Mesendoderm (in vitro differentiated cells): ENCODE data around the gene SLIT3.

ENCODE experiments used
- DNase-seq: peaks from one replicate; pipeline ENCODE4 v3.0.0; 2013
- H2AK5ac ChIP-seq: 2 replicates; pipeline ENCODE4 v1.6.1; 2013; ENCODE audit warnings: low read length, inconsistent platforms
- H2BK120ac ChIP-seq: 2 replicates; pipeline ENCODE4 v1.6.1; 2013; ENCODE audit warnings: low read depth, mild to moderate bottlenecking, low read length, moderate library complexity, mixed read lengths
- H2BK15ac ChIP-seq: replicated peaks from 2 replicates; pipeline ENCODE4 v1.6.1; 2013; ENCODE audit warnings: low read depth, mild to moderate bottlenecking, moderate library complexity
- H2BK5ac ChIP-seq: 2 replicates; pipeline ENCODE4 v1.6.1; 2013; ENCODE audit warnings: low read length, inconsistent platforms
- H3K18ac ChIP-seq: 2 replicates; pipeline ENCODE4 v1.6.1; 2013; ENCODE audit warnings: mild to moderate bottlenecking, low read length, mixed read lengths
- H3K23ac ChIP-seq: one replicate; pipeline ENCODE4 v1.6.1; 2013; ENCODE audit warnings: low read length
- H3K27ac ChIP-seq: 2 replicates; pipeline ENCODE4 v1.5.1; 2013; ENCODE audit warnings: low read depth, mild to moderate bottlenecking, inconsistent platforms, low read length, moderate library complexity
- H3K27me3 ChIP-seq: 2 replicates; pipeline ENCODE4 v1.6.1; 2013; ENCODE audit warnings: low read length, control low read depth, mild to moderate bottlenecking, inconsistent platforms; ENCODE audit not compliant: insufficient read depth, poor library complexity
- H3K36me3 ChIP-seq: 2 replicates; pipeline ENCODE4 v1.6.1; 2013; ENCODE audit warnings: low read length, inconsistent platforms; ENCODE audit not compliant: control insufficient read depth, insufficient read depth
- H3K4ac ChIP-seq: one replicate; pipeline ENCODE4 v1.6.1; 2013; ENCODE audit warnings: low read depth, mild to moderate bottlenecking, low read length, moderate library complexity
- H3K4me1 ChIP-seq: 2 replicates; pipeline ENCODE4 v1.6.1; 2013; ENCODE audit warnings: low read depth, low read length, inconsistent platforms; ENCODE audit not compliant: control insufficient read depth
- H3K4me2 ChIP-seq: 2 replicates; pipeline ENCODE4 v1.6.1; 2013; ENCODE audit warnings: low read length
- H3K4me3 ChIP-seq: 2 replicates; pipeline ENCODE4 v1.5.1; 2013; ENCODE audit warnings: mild to moderate bottlenecking, low read length
- H3K56ac ChIP-seq: one replicate; pipeline ENCODE4 v1.6.1; 2013; ENCODE audit warnings: low read length
- H3K79me1 ChIP-seq: 2 replicates; pipeline ENCODE4 v1.6.1; 2013; ENCODE audit warnings: low read length, inconsistent platforms
- H3K79me2 ChIP-seq: 2 replicates; pipeline ENCODE4 v1.6.1; 2013; ENCODE audit warnings: mild to moderate bottlenecking, low read length; ENCODE audit not compliant: control insufficient read depth, insufficient read depth
- H3K9ac ChIP-seq: 2 replicates; pipeline ENCODE4 v1.6.1; 2013; ENCODE audit warnings: low read length, inconsistent platforms
- H4K5ac ChIP-seq: one replicate; pipeline ENCODE4 v1.6.1; 2013; ENCODE audit warnings: low read length
- H4K8ac ChIP-seq: one replicate; pipeline ENCODE4 v1.6.1; 2013; ENCODE audit warnings: low read depth, mild to moderate bottlenecking, control low read depth, low read length, moderate library complexity
- WGBS: extraction: QIAGEN DNeasy Blood & Tissue Kit; methylation state at CpG from one replicate; pipeline ENCODE4 v1.1.7; 2013; ENCODE audit warnings: low lambda C conversion rate, missing lambda C conversion rate; ENCODE audit not compliant: insufficient coverage; ENCODE audit errors: extremely low coverage; 5-methylcytosine and 5-hydroxymethylcytosine counted together

SLIT3 gene

DNA sequence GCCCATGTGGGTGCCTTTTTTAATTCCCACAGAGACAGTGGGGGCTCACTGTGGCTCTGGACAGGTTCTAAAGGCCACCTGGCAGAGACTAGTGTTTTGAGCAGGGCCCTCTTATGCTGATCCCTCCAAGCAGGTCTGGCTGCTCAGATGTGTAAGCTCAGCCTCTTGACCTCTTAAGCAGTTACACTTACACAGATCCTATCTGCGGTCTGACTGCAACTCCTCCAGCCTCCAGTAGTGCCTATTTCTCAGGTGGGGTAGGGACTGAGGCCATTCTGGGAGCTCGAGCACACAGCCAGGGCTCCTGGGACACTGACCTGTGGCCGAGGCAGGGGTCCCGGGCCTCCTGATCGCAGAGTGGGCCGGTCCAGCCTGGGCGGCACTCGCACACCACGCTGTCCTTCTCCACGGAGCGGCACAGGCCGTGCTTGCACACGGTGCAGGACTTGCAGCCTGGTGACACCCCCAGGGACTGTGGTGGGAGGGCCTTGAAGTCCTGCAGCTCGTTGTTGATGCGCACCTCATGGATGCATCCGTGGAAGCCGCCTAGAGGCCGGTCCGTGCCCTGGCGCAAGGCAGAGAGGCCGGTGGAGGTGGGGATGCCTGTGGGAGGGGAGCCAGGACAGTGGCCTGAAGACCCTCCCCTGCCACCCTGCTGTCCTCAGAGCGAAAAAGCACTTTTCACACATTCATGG lies 629.9 kb downstream of the SLIT3 start:
- no CpG with 5 or more reads among the region's 22 CpGs for WGBS

DNA sequence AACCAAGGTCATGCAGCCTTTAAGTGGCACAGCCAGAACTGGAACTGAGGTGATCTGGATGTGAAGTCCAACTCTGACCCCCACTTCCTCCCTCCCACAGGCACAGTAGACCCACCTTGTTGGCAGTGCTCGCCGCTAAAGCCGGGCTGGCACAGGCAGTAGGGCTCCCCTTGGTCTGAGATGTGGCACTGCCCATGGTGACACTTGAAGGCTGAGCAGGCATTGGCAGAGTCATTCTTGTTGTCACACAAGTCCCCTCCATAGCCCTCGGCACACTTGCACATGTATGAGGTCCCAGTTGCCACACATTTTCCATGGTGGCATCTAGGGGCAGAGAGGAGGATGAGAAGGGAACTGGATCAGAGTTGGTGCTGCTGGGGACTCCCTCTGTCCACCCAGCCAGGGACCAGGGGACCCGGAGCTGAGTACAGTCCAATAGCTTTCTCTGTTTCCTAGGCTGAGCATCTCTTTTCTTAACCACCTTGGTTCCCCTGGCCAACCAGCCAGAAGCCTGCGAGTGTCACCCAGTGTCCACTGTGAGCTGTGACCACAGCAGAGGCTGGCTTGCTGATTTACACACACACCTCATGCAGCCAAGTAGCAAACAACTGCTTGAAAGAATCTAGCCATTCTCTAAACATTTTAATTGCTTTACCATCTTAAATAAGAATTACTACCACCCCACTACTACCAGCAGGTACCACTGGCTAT lies 631.1 kb downstream of the SLIT3 start:
- Histone ChIP-seq H3K79me2 (no peaks in the 10 kb centered on the region), H3K27ac (no peak overlapping the region), H2BK120ac (no peak overlapping the region), H3K36me3 (no peaks in the 10 kb centered on the region), H3K9ac (no peak overlapping the region), H3K23ac (no peak overlapping the region), H3K4me2 (no peak overlapping the region), H3K56ac (no peak overlapping the region), H3K4me3 (no peak overlapping the region), H3K4me1 (peaks cover 2% of the 10 kb centered on the region), H2BK5ac (no peak overlapping the region), H3K18ac (no peak overlapping the region), H2BK15ac (no peak overlapping the region), H3K79me1 (no peaks in the 10 kb centered on the region), H4K5ac (no peak overlapping the region), H4K8ac (no peak overlapping the region), H2AK5ac (no peak overlapping the region), H3K27me3 (no peaks in the 10 kb centered on the region), H3K4ac (no peak overlapping the region)
- no peak for DNase-seq
- WGBS: no CpG with 5 or more reads among the region's 6 CpGs

More for the DNA sequence above, 629.9 kb downstream of the SLIT3 start:
- Histone ChIP-seq H2BK5ac (no peak overlapping the region), H3K79me1 (no peaks in the 10 kb centered on the region), H2BK120ac (no peak overlapping the region), H3K79me2 (no peaks in the 10 kb centered on the region), H3K18ac (no peak overlapping the region), H3K9ac (no peak overlapping the region), H3K23ac (no peak overlapping the region), H2BK15ac (no peak overlapping the region), H3K27me3 (no peaks in the 10 kb centered on the region), H3K4me2 (no peak overlapping the region), H2AK5ac (no peak overlapping the region), H3K27ac (no peak overlapping the region), H3K56ac (peak overlapping the region; percentile 40), H3K4me1 (peaks cover 2% of the 10 kb centered on the region), H3K36me3 (no peaks in the 10 kb centered on the region), H4K8ac (no peak overlapping the region), H3K4ac (no peak overlapping the region), H3K4me3 (no peak overlapping the region), H4K5ac (no peak overlapping the region)
- DNase-seq: peak; percentile 81

DNA sequence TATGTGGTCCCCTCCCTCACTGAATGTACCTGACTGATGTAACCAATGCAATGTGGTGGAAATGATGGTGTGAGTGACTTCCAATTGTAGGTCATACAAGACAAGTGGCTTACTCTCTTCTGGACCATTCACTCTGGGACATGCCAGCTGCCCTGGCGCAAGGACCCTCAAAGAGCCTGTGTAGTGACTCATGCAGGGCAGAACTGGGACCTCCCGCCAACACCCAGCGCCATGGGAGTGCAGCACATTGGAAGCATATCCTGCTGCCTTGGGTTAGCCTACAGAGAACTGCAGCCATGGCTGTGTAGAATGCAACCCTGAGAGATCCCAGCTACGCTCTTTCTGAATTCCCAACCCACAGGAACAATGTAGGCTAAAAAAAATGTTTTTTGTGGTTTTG lies 631.8 kb downstream of the SLIT3 start:
- WGBS: no CpG with 5 or more reads among the region's 4 CpGs
- H3K4me3 ChIP-seq: no peak overlapping the region
- no peak overlapping the region for H2BK5ac ChIP-seq
- H3K27ac ChIP-seq: no peak overlapping the region
- no peaks in the 10 kb centered on the region for H3K27me3 ChIP-seq
- H3K23ac ChIP-seq: no peak overlapping the region
- no peak overlapping the region for H3K4me2 ChIP-seq
- H3K79me2 ChIP-seq: no peaks in the 10 kb centered on the region
- H3K4ac ChIP-seq: no peak overlapping the region
- no peak overlapping the region for H4K5ac ChIP-seq
- H2BK15ac ChIP-seq: no peak overlapping the region
- no peaks in the 10 kb centered on the region for H3K4me1 ChIP-seq
- no peak overlapping the region for H3K56ac ChIP-seq
- no peak overlapping the region for H2BK120ac ChIP-seq
- no peaks in the 10 kb centered on the region for H3K79me1 ChIP-seq
- no peak overlapping the region for H3K18ac ChIP-seq
- no peak overlapping the region for H4K8ac ChIP-seq
- H3K36me3 ChIP-seq: no peaks in the 10 kb centered on the region
- H2AK5ac ChIP-seq: no peak overlapping the region
- no peak overlapping the region for H3K9ac ChIP-seq
- DNase-seq: no peak

DNA sequence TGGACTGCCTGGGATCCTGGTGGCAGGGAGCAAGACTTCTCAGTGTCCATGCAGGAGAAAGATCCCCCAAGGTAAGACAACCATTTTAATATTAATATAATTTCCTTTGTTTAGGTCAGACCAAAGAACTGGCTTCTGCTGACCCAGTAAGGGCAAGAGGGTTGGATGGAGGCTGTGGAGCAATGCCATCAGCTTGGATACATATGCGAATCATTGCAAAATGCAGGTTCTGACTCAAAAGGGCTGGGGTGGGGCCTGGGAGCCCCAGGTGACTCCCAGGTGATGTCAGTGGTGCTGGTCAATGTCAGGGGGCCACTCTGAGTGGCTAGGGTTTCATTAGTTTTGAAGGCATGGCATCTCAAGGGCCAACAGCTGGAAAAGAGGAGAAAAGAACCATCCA lies 632.9 kb downstream of the SLIT3 start:
- Histone ChIP-seq H2BK15ac (no peak overlapping the region), H2AK5ac (no peak overlapping the region), H3K4me2 (no peak overlapping the region), H3K27me3 (no peaks in the 10 kb centered on the region), H3K4me3 (no peak overlapping the region), H2BK120ac (no peak overlapping the region), H3K79me2 (no peaks in the 10 kb centered on the region), H3K23ac (no peak overlapping the region), H3K4me1 (no peaks in the 10 kb centered on the region), H3K79me1 (no peaks in the 10 kb centered on the region), H3K4ac (no peak overlapping the region), H3K56ac (no peak overlapping the region), H3K9ac (no peak overlapping the region), H2BK5ac (no peak overlapping the region), H4K5ac (no peak overlapping the region), H4K8ac (no peak overlapping the region), H3K36me3 (no peaks in the 10 kb centered on the region), H3K18ac (no peak overlapping the region), H3K27ac (no peak overlapping the region)
- DNase-seq: no peak
- no CpG with 5 or more reads among the region's 1 CpG for WGBS

DNA sequence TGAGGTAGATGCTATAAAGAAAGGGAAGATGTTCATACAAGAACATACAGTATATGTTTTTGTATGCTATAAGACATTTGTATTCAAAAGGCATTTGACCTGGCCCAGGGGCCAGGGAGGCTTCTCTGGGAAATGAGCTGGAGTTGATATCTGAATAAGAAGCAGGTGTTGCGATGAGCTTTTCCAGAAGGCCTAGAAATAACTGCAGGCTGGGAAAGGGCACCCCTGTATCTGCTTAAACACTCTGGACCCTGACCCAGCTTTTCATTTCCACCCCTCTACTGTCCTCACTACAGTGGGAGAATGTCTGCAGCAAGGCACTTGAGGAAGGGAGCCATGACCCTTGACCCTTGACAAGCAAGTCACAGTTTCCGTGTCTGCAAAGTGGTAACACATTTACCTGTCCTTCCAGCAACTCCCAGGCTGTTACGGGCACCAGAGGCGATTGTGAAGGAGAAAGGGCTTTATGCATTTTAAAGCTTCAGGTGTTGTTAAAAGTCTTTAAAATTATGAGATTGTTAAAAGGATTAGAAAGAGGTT lies 633.6 kb downstream of the SLIT3 start:
- no CpG with 5 or more reads among the region's 4 CpGs for WGBS

More for the DNA sequence above, 633.6 kb downstream of the SLIT3 start:
- Histone ChIP-seq H3K4ac (no peak overlapping the region), H2BK15ac (no peak overlapping the region), H2AK5ac (no peak overlapping the region), H3K27me3 (no peaks in the 10 kb centered on the region), H3K56ac (no peak overlapping the region), H3K79me1 (no peaks in the 10 kb centered on the region), H3K4me2 (no peak overlapping the region), H3K9ac (no peak overlapping the region), H4K5ac (no peak overlapping the region), H3K4me3 (no peak overlapping the region), H3K18ac (no peak overlapping the region), H2BK5ac (no peak overlapping the region), H3K36me3 (no peaks in the 10 kb centered on the region), H2BK120ac (no peak overlapping the region), H3K79me2 (no peaks in the 10 kb centered on the region), H3K27ac (no peak overlapping the region), H3K23ac (no peak overlapping the region), H3K4me1 (no peaks in the 10 kb centered on the region), H4K8ac (no peak overlapping the region)
- DNase-seq: no peak
